Measurements from ENCODE around the gene C1orf105. TPM values are rescaled to one million over a fixed set of nuclear protein-coding genes. Genes with fewer than 3 reads are reported as not detected.
"Not testable (repeated sequence)": the region's sequence is repeated elsewhere in the genome, so short reads cannot be mapped to it uniquely, and the experiment has no call there.

The C1orf105 gene
- not detected in 2 replicates for total RNA-seq (2014; rRNA removed; shearing (Covaris generic))

GRCh38 chr1:172420385-172420784 lies at the start of gene C1orf105:
C1orf105 (plus strand) TSS chr1:172420685; CDS start chr1:172420886, 201 bp downstream.
- Histone ChIP-seq H3K36me3 (replicated peaks; ENCODE audit: control insufficient read depth, insufficient read depth, low read length) (no peaks in the 10 kb centered on the region), H3K27me3 (ENCODE audit: control insufficient read depth, insufficient read depth, low read length) (no peaks in the 10 kb centered on the region), H3K4me3 (ENCODE audit: insufficient read depth, low read depth, low read length) (no peak within 1 kb of the TSS)
- no peak for DNase-seq

- H3K4me3 ChIP-seq (ENCODE audit: insufficient read depth, low read depth, low read length); H3K36me3 ChIP-seq (replicated peaks; ENCODE audit: control insufficient read depth, insufficient read depth, low read length); DNase-seq; H3K27me3 ChIP-seq (ENCODE audit: control insufficient read depth, insufficient read depth, low read length): not testable (repeated sequence)
Measured at GRCh38 chr1:172371646-172372045, 48.8 kb upstream of the C1orf105 start.

DNA sequence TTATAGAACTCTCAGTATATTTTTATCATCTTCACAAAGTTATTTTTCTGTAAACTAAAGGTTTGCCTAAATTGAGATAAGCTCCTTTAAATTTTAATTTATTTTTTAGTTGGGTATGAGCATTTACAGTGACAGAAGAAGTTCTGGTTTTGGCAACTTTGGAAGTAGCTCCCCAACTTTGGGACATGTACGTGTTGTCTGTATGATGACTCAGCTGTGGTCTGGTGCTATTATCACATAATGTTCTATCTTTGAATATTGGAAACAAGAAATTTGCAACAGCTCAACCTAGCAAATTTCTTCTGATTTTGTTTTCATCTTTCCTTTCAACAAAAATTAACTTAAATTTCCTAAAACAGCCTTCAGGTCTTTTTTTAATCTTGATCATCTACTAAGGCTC lies 46.6 kb upstream of the C1orf105 start:
- H3K27me3 ChIP-seq (ENCODE audit: control insufficient read depth, insufficient read depth, low read length) = no peaks in the 10 kb centered on the region
- no peak for DNase-seq
- H3K36me3 ChIP-seq (replicated peaks; ENCODE audit: control insufficient read depth, insufficient read depth, low read length) = no peaks in the 10 kb centered on the region
- no peak overlapping the region for H3K4me3 ChIP-seq (ENCODE audit: insufficient read depth, low read depth, low read length)

GRCh38 chr1:172375211-172375631 lies 45.3 kb upstream of the C1orf105 start:
- DNase-seq = no peak
- no peak overlapping the region for H3K4me3 ChIP-seq (ENCODE audit: insufficient read depth, low read depth, low read length)
- H3K36me3 ChIP-seq (replicated peaks; ENCODE audit: control insufficient read depth, insufficient read depth, low read length) = no peaks in the 10 kb centered on the region
- no peaks in the 10 kb centered on the region for H3K27me3 ChIP-seq (ENCODE audit: control insufficient read depth, insufficient read depth, low read length)

GRCh38 chr1:172376431-172376830 lies 44.1 kb upstream of the C1orf105 start:
- Histone ChIP-seq H3K36me3 (replicated peaks; ENCODE audit: control insufficient read depth, insufficient read depth, low read length) (no peaks in the 10 kb centered on the region), H3K27me3 (ENCODE audit: control insufficient read depth, insufficient read depth, low read length) (no peaks in the 10 kb centered on the region), H3K4me3 (ENCODE audit: insufficient read depth, low read depth, low read length) (no peak overlapping the region)
- DNase-seq = no peak

DNA sequence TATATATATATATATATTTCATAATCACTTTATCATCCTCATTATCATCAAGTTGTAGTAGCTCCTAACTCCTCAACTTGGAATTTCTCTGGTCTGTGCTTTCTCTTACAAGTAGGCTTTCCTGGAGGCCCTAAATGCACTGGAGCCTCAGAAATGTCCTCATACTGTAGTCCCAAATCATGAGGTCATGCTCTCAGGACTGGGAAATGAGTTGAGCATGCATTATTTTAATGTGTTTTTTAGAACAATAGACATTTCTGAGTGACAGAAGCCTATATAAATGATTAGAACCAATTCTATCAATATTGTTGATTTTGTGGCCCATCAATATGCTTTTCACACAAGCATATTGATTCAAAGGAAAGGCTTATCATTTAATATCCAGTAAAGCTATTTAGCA lies 42.9 kb upstream of the C1orf105 start:
- no peaks in the 10 kb centered on the region for H3K36me3 ChIP-seq (replicated peaks; ENCODE audit: control insufficient read depth, insufficient read depth, low read length)
- no peak overlapping the region for H3K4me3 ChIP-seq (ENCODE audit: insufficient read depth, low read depth, low read length)
- no peak for DNase-seq
- H3K27me3 ChIP-seq (ENCODE audit: control insufficient read depth, insufficient read depth, low read length) = no peaks in the 10 kb centered on the region

DNA sequence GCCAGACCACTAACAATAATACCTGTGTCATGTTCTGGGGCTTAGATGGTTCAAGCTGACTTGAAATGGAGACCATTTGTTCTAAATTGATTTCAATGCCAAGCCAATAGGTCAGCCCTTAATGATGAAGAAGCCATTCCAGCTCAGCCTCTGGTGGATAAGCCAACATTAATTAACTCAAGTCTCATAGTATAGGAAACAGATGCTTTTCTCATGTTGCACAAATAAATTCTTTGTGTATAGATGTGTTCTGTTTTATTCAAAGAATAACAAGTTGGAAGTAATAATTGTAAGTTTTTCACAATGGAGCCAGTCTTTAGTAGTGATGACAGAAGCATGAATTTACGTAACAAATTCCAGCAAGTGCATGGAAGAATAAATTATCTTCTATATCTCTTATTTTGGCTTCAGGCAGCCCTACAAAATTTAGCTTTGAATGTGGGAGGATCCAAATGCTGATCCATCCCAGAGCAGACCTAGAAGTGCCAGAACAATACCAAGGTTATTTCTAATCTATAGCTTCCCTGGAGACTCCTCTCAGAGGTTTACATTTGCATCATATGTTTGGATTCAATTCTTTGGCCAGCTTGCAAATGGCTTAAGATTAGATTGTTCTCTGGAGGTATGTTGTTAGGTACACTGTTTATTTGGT lies 42.2 kb upstream of the C1orf105 start:
- DNase-seq = no peak
- Histone ChIP-seq H3K27me3 (ENCODE audit: control insufficient read depth, insufficient read depth, low read length) (no peaks in the 10 kb centered on the region), H3K36me3 (replicated peaks; ENCODE audit: control insufficient read depth, insufficient read depth, low read length) (no peaks in the 10 kb centered on the region), H3K4me3 (ENCODE audit: insufficient read depth, low read depth, low read length) (no peak overlapping the region)

GRCh38 chr1:172380441-172381244 lies 39.8 kb upstream of the C1orf105 start:
- no peaks in the 10 kb centered on the region for H3K27me3 ChIP-seq (ENCODE audit: control insufficient read depth, insufficient read depth, low read length)
- no peak overlapping the region for H3K4me3 ChIP-seq (ENCODE audit: insufficient read depth, low read depth, low read length)
- no peaks in the 10 kb centered on the region for H3K36me3 ChIP-seq (replicated peaks; ENCODE audit: control insufficient read depth, insufficient read depth, low read length)
- DNase-seq = no peak

GRCh38 chr1:172381946-172382345 lies 38.5 kb upstream of the C1orf105 start:
- Histone ChIP-seq H3K36me3 (replicated peaks; ENCODE audit: control insufficient read depth, insufficient read depth, low read length) (no peaks in the 10 kb centered on the region), H3K27me3 (ENCODE audit: control insufficient read depth, insufficient read depth, low read length) (no peaks in the 10 kb centered on the region), H3K4me3 (ENCODE audit: insufficient read depth, low read depth, low read length) (no peak overlapping the region)
- DNase-seq = no peak

DNA sequence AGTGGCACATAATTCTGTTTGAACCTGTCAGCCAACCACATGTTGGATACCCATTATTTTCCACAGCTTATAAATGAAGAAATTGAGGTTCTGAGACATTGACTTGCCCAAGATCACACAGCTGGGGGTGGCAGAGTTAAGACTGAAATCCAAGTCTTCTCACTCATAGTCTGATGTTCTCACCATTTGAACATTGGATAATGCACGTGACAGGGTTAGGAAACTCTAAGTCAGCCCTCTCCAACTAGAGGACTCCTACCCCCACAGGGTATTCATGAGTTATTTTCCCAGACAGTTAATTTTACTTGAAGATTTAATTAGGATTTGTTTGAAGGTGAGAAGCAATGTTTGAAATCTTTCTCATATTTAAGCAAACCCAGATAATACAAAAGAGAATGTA lies 38.1 kb upstream of the C1orf105 start:
- H3K4me3 ChIP-seq (ENCODE audit: insufficient read depth, low read depth, low read length) = no peak overlapping the region
- no peak for DNase-seq
- no peaks in the 10 kb centered on the region for H3K27me3 ChIP-seq (ENCODE audit: control insufficient read depth, insufficient read depth, low read length)
- H3K36me3 ChIP-seq (replicated peaks; ENCODE audit: control insufficient read depth, insufficient read depth, low read length) = no peaks in the 10 kb centered on the region

DNA sequence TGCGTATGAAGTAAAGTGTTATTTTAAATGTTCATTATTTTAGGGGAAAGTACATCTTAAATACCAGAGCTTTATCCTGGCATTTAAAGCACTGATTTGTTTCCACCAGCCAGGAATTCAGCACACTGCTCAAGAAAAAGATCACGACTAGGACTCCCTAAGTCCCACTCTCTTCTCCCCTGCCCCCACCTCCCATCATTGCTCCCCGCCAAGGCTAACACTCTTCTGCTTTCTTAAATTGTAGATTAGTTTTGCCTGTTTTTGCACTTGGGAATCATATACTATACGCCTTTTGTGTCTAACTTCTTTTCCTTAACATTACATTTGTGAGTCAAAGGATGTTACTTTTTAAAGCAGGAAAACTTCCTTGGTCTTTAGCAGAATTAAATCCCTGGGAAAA lies 37.5 kb upstream of the C1orf105 start:
- DNase-seq = no peak
- no peak overlapping the region for H3K4me3 ChIP-seq (ENCODE audit: insufficient read depth, low read depth, low read length)
- H3K36me3 ChIP-seq (replicated peaks; ENCODE audit: control insufficient read depth, insufficient read depth, low read length) = no peaks in the 10 kb centered on the region
- H3K27me3 ChIP-seq (ENCODE audit: control insufficient read depth, insufficient read depth, low read length) = no peaks in the 10 kb centered on the region

GRCh38 chr1:172383536-172383935 lies 36.9 kb upstream of the C1orf105 start:
- no peak for DNase-seq
- Histone ChIP-seq H3K27me3 (ENCODE audit: control insufficient read depth, insufficient read depth, low read length) (no peaks in the 10 kb centered on the region), H3K36me3 (replicated peaks; ENCODE audit: control insufficient read depth, insufficient read depth, low read length) (no peaks in the 10 kb centered on the region), H3K4me3 (ENCODE audit: insufficient read depth, low read depth, low read length) (no peak overlapping the region)

DNA sequence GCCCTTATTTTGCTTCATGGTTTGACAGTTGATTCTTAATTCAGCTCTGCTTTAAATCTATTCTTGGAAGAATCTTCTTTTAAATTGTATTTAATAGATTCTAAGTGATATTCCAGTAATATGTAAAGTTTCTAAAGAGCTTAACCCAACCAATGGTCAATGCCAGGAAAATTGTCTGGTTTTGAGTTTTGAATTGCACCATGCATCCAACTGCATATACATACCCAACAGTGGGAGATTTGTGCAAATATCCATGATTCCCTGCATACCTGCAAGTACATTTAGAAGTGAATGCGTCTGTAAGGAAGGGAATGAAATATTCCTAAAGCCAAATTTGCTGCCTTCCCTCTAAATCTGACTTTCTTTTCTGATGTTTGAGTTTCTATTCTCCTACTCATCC lies 35.8 kb upstream of the C1orf105 start:
- Histone ChIP-seq H3K36me3 (replicated peaks; ENCODE audit: control insufficient read depth, insufficient read depth, low read length) (no peaks in the 10 kb centered on the region), H3K27me3 (ENCODE audit: control insufficient read depth, insufficient read depth, low read length) (no peaks in the 10 kb centered on the region), H3K4me3 (ENCODE audit: insufficient read depth, low read depth, low read length) (no peak overlapping the region)

DNA sequence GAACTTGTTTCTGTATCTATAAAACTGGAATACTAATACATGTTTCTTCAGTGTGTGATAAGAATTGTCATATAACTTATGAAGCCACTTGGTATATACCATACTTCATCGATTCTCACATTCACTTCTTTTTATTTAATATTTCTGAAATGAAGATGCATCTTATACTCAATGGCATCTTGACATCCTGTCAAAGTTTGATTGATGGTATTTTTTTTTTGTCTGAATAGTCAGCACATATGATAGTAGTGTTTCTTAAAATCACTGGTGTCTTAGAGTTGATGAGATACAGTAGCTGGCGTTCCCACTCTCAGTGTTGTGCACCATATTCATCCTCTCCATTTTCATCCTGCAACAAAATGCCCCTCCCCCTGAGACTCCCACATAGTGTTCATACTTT lies 34.4 kb upstream of the C1orf105 start:
- Histone ChIP-seq H3K4me3 (ENCODE audit: insufficient read depth, low read depth, low read length) (no peak overlapping the region), H3K27me3 (ENCODE audit: control insufficient read depth, insufficient read depth, low read length) (no peaks in the 10 kb centered on the region), H3K36me3 (replicated peaks; ENCODE audit: control insufficient read depth, insufficient read depth, low read length) (no peaks in the 10 kb centered on the region)
- DNase-seq = no peak

More for the DNA sequence above, 35.8 kb upstream of the C1orf105 start:
- no peak for DNase-seq

GRCh38 chr1:172388490-172388889 lies 32.0 kb upstream of the C1orf105 start:
- Histone ChIP-seq H3K4me3 (ENCODE audit: insufficient read depth, low read depth, low read length) (no peak overlapping the region), H3K27me3 (ENCODE audit: control insufficient read depth, insufficient read depth, low read length) (no peaks in the 10 kb centered on the region), H3K36me3 (replicated peaks; ENCODE audit: control insufficient read depth, insufficient read depth, low read length) (no peaks in the 10 kb centered on the region)
- DNase-seq = no peak
